GM21717 (cell line): Measurements from ENCODE around the gene MYH13.
"Not testable (repeated sequence)": the region's sequence is repeated elsewhere in the genome, so short reads cannot be mapped to it uniquely, and the experiment has no call there.

ENCODE experiments used
- ATAC-seq: cut with Tn5 transposase; IDR thresholded peaks from one replicate; pipeline ENCODE4 v1.9.1; 2021; ENCODE audit warnings: mild to moderate bottlenecking, moderate library complexity; ENCODE audit not compliant: unreplicated experiment

The MYH13 gene

DNA sequence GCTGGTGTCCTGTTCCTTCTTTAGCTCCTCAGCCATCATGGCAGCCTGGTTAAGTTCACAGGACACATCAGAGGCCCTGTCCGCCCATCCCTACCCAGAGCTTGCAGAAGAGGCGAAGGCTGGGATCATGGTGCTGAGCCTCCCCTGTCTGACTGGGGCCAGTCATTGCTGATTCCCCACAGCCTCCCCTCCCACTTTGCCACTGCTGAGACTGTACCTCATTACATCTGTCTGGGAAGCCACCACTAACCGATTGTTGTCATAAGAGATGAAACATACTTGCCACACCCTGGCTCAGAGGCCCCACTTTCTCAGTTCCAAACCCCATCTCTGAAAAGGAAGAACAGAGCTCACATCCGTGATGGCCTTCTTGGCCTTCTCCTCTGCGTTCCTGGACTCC is 66.2 kb downstream of the MYH13 start:
- ATAC-seq = no peak

DNA sequence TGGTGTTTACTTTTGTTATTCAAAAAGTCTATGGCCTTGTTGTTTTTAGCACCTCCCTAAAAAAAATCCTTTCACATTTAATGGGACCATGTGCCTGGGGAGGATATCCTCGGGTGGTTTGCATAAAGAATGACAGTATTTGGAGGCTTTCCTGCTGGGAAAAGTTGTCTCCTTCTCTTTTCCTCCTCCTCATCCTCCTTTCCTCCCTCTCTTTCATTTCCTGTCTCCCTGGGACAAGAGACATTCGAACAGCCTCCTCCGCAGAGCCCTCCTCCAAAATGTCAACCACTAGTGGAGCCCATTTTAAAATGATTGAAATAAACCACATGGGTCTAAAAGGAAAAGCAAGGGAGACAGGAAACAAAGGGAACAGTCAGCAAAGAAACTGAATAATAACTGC is 67.4 kb downstream of the MYH13 start:
- ATAC-seq = no peak

DNA sequence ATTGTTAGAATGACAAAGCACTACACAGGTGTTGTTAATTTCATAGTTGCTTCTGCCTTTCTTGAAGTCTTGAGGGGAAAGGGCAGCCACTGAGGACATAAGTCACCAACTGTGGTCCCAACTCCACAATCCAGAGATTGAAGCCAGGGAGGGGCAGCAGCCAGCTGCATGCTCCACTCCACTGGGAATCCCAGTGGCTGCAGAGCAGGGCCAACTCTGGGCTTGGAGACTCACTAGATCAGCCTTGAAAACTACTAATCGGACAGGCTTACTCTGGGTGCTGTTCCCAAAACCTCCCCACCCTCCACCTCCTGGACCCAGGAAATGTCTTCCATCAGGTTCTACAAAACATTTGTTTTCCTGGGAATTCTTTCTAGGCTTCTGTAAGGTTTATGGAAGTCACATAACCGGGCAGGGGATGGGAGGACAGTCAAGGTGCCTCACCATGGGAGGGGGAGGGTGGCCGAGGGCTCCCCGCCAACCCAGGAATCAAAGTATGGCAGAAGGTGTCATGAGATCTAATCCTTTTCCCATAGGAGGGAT is 68.0 kb downstream of the MYH13 start:
- ATAC-seq = no peak

DNA sequence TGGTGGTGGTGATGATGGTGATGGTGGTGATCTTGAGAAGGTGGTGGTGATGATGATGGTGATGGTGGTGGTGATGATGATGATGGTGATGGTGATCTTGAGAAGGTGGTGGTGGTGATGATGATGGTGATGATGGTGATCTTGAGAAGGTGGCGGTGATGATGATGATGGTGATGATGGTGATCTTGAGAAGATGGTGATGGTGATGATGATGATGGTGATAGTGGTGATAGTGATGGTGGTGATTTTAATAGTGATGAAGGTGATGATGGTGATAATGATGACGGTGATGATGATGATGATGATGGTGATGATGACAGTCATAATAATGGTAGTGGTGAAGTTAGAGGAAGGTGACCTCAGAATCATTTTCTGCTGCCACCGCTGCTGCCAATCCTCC is 75.1 kb downstream of the MYH13 start:
- no peak for ATAC-seq

DNA sequence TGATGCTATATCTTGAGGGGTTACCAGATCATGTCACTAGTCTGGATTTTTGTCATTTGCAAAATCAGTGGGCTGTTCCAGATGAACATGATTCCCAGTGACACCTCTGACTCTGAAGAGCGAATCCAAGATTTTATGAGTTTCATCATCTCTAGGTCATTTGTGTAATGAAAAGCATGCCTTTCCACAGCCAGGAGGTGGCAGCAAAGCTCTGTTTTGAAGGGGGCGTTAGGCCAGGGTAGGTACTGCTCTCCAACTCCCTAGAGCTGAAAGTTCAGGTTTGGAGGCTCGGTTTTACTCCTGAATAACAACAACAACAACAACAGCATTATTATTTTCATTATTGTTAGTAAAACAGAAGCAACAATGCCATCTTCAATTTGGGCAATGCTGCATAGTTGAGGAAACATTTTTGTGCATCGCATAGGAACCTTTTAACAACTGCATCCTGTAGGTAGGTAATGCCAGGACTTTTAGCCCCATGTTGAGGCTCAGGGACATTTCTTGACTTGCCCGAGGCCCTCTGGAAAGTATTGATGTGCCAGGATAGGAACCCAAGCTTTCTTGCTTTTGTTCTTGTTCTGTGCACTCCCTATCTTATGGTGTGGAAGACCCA is 77.0 kb downstream of the MYH13 start:
- no peak for ATAC-seq

DNA sequence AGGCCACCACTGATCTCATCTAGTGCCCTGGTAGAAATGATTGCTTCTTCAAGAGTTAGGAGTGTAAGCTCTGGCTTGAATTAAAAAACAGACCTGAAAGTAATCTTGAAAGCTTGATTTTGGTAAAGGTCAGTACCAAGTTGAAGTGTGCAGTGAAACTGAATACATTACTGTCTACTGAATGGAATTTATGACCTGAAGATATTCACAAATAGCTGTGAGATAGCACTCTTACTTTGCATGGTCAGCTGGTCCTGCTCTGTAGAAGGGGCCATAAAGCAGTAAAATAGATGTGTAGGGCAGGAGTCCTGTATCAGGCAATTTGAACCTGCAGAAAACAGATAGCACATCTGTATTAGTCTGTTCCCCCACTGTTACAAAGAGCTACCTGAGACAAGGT is 78.6 kb downstream of the MYH13 start:
- no peak for ATAC-seq

DNA sequence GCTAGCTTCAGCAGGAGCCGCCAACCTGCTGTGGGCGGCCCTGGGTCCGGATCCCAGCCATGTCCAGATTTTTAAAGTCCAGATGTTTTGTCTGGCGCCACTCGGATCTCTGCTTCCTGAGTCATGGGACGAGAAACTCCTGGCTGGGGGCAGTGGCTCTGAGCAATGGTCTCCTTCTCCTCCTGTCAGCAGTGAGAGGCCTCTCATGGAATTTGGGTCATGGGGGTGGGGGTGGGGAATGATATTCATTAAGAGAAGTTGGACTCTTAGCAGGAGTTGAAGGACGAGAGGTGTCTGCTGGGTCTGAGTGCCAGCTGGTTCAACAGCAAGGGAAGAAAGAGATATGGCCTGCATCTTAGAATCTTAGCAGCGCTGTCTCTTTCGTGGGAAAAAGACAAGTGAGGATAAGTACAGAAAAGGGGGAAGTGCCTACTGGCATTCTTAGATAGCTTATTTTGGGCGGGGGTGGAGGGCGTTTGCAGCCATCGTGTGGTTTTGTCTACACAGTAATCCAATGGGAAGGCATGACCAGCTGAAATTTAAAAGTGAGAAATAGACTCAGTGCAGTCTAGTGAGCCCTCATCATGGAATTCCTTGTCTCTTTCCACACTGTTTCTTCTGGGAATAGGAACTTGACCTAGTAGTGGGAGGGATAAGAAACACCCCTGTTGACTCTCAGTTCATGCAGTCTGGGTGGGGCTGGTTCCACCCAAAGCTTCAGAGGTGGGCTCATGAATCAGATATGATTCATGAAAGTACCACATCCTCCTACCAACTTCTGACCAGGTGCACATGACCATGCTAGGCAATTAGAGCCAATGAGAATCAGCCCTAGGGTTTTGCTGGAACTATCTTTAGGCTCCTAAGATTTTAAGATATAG is 80.5 kb downstream of the MYH13 start:
- no peak for ATAC-seq

DNA sequence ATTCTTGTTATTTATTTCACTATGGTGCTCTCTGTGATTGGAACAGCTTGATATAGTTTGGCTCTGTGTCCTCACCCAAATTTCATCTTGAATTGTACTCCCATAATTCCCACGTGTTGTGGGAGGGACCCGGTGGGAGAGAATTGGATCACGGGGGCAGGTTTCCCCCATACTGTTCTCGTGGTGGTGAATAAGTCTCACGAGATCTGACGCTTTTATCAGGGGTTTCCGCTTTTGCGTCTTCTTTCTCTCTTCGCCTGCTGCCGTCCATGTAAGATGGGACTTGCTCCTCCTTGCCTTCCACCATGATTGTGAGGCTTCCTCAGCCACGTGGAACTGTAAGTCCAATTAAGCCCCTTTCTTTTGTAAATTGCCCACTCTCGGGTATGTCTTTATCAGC is 81.2 kb downstream of the MYH13 start:
- ATAC-seq = not testable (repeated sequence)

DNA sequence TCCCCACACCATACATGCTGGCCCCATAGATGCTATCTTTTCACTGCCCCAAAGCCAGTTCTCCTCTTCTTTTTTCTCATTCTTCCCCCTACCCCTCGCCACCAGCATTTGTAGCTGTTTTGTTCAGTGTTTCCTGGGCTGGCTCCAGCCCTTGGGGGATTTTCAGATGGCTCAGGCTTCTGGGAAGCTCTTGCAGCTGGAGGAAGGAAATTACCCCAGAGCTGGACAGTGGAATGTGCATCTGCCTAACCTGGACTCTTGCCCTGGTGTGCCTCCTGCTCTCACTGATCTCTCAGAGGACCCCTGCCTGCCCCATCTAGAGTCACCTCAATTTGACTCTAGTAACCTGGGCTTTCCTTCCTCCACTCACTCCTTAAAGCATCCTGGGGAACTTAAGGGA is 82.8 kb downstream of the MYH13 start:
- ATAC-seq = no peak

DNA sequence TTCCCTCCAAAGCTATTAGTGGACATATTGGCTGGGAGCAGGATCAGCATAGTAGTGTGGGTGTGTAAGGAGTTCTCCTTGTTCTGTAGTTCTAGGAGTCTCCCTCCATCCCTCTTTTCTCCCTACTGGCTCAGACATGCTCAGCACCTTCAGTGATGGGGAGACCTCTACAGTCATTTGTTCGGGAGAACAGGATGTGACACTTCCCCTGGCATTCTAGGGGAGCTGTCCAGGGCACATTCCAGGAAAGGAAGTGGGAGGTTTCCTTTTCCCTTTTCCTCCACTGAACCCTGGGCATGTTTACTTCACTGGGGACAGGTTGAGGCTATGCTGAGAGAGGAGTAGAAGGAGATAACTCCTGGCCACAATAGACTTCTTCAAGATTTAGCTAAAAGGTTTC is 86.5 kb downstream of the MYH13 start:
- no peak for ATAC-seq

DNA sequence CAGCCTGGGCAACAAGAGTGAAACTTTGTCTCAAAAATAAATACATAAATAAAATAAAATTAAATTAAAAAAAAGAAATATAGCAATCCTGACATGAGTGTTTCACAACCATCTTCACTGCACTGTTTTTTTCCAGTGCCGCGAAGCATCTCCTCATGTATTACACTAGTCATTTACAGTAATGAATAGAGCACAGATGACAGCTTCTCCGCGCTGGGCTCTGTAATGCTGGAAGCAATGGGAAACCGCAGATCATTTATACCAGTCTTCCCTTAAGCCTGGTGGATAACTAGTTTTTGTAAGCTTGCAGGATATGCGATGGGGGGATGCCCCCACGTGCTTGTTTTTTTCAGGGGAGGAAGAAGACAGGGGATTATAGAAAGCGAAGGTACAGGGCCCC is 86.9 kb downstream of the MYH13 start:
- no peak for ATAC-seq

DNA sequence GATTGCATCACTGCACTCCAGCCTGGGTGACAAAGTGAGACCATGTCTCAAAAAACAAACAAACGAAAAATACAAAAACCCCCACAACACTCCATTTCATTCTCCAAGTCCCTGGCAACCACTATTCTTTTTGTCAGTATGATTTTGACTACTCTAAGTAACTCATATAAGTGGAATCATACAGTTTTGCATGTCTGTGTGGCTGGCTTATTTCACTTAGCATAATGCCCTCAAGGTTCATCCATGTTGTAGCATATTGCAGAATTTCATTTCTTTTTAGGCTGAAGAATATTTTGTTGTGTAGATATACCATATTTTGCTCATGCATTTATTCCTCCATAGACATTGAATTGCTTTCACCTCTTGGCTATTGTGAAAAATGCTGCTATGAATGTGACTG is 92.7 kb downstream of the MYH13 start:
- ATAC-seq = no peak

DNA sequence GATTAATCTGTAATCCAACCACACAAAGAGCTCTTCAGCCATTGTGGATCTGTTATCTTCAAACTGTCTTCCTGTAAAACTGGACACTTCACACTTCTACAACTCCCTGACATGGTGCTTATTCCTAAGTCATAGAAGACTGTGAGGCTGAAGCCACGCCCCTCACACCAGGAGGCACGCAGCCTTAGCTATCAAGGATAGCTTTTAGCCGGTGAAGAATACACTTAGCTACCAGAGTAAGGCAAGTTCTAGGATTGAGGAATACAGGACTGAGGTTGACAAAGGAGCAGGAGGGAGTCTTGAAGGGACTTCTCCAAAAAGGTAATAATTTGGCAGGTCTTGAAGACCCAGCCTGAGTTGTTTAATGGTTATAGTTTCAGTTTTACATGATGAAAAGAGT is 94.6 kb downstream of the MYH13 start:
- ATAC-seq = no peak

DNA sequence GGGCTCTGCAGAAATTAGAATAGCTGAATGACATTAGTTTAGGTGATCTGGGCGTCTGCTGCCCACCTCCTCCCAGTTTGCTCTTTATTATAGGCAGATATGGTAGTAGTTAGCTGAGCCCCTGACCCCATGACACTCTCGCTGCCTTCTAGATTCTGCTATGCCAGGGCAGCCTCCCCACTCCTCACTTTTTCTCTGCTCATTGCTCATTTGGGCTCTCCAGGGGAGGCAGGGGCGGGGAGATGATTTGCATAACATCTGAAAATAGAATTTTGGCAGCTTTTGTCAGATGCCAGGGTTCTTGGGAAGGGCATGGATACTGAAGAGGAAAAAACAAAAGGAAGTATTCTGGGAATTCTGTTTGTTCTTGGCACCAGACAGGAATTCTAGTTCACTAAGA is 96.4 kb downstream of the MYH13 start:
- no peak for ATAC-seq

DNA sequence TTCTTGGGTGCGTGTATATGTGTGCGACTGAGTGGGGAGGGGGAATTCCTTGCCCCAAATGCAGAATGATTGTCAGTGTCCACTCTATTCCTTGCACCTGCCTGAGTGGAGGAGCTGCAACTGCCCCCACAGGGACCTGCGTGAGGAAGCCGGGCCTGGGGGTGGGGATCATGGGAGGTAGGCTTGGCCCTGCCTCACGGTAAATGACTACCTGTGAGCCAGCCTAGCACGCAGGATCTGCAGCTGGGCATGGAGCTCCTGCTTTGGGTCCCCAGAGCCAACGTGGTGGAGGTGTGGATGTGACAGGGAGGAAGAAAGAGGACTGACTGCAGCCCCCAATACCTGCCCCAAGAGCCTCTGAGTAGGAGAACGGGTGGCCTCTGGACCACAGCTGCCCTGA is 97.4 kb downstream of the MYH13 start:
- ATAC-seq = no peak

DNA sequence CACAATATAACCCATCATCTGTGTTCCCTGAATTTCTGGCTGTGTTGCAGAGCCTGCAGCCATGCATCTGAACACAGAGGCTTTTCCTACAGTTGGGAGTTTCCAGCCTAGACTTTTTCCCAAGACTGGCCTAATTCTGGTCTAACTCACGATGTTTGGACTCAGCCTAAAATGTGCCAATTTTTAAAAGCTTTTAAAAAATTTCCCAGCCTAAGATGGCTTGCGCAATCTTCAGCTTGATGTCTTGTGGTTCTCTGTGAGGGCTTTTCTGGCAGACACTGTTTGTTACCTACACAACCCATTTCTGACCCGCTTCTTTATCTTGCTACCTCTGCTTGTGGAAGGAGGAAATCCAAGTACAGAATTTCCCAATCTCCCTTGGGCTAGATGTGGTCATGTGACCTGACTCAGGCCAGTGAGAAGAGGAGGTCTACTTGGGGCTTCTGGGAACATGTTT is 101.7 kb downstream of the MYH13 start:
- ATAC-seq = no peak

DNA sequence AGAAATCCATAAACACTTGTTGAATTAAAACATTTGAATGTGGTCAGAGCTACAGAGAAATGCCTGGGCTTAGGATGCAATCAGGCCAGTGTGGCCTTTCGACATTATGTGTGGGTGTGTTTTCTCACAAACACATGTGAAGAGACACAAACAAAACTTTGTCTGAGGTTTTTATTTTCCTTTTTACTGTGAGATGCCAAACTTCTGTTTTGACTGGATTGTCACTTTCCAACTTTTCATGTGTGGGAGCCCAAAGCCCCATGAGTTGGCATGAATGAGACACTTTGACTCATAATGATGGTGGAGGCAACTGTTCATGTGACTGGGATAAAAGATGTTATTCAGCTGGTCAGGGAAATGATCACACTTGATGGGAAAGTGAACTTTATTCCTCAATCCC is 102.5 kb downstream of the MYH13 start:
- ATAC-seq = no peak

DNA sequence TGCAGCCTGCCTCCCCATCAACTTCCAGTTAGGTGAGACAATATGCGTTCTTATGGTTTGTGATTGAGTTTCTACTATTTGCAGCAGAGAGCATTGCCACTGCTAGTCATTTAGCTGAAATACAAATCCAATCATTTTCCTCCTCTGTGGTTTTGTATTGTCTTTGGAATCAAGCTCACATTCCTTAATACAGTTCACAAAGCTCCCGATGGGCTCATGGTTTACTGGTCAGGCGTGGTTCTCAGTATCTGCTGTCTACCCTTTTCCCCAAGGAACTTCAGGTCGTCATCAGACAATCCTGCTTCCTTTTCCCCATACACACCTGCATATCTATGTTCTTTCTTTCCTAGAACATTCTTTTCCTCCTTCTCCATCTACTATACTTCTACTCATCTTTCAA is 104.8 kb downstream of the MYH13 start:
- ATAC-seq = no peak

DNA sequence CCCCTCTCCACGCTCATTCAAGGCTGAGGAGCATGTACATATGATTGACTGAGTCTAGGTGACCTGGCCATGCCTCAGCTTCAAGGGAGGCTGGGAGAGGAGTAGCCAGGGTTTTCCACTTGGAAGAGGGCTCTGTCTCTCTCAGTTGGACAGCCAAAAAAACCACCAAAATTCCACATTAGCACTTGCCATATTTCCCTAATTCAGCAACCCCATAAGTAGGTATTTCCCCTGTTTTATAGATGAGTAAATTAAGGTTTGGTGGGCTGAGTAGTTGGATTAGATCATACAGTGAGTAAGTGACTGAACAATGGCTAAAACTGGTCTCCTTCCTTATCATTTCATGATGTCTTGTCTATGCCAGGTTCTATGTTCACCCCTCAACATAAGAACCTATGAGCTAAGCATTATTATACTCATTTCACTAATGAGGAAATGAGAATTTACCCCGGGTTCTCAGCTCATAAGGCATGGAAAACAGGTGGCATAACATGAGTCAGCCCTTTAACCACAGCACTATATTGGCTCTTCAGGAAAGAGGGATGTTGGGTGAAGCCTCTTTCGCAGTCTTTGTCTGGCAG is 106.4 kb downstream of the MYH13 start:
- no peak for ATAC-seq

DNA sequence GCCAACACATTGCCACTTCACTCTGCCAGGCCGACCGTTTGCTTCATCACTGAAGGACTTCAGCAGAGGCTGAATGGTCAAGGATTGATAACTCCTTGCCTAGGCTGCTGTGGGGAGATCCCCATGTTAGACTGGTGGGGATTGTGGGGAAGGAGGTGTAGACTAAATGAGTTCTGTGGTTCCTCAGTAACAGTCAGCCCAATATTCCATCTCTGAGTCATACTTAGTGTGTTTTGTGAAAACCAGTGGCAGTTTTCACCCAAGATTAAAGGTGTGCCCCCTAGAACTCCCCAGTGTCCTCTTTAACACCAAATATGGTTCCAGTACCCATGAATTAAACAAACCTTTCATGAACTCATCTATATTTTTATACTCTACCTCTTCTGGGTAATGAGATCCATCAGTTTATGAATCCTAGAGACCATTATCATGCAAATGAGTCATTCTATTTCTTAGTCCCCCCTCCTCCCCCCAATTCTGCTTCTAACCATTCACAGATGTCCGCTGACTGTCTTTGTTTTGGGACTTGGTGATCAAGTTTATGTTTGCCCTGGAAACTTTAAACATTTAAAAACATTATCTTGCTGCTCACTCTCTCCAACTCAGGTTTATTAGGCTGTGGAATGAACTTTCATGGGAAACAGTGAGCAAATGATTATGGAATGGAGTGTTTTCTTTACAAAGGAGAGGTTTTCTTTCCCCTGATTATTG is 107.6 kb downstream of the MYH13 start:
- no peak for ATAC-seq

DNA sequence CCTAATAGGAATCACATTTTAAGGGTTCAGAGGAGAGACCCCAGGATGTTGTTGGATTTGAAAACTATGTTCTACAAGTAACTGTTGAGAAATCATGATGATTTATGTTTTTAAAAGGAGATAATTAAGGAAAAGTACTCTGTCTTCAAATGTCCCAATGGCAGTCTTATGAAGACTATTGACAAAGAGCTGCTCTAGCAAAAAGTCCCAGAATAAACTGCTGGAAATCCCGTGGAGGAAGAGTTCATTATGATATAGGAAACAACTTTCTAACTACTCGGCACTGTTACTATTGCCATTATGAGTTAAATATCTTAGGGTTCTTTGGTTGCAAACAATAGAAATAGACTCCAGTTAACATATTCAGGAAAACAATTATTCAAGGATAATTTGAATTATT is 108.8 kb downstream of the MYH13 start:
- no peak for ATAC-seq
